GM18526 (cell line): ENCODE data around the gene PIGR.

Source experiments
- POLR2A ChIP-seq: IDR thresholded peaks from 3 replicates; pipeline ENCODE4 v1.6.1; 2011; ENCODE audit not compliant: insufficient read length; ENCODE audit errors: extremely low read depth

Gene PIGR

DNA sequence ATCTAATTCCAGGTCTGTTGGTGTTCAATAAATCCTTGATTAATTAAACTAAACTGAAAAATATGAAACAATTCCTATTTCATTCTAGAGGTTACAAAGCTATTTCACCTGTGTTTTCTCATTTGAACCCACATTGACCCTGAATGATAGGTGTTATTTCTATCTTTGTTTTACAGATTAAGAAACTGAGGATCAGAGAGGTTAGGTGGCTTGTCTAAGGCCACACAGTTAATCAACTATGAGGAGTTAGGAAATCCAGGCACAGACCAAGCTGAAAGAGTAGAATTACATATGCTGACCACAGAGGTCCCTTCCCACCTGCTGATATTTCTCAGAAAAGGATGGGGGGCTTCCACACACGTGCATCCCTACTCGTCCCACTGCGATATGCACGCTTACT, 487 bp downstream of the PIGR start:
- TF ChIP-seq POLR2A = no peak

DNA sequence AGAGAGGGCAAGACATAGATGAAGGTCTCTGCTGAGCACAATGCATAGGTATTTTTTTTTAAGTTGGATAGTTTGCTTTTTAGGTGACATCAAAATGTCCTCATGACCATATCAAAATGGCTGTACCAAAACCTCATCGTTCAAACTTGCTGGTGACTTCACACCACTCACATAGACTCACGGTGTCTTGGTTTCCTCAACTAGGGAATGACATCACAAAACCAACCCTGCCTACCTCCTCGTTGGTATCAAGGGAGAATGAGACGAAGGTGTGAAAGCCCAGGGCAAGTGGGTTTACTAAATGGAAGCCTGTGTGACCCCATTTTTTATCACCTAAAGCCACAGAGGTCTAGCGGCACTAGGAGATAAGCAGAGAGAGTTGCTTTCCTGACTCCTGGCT, 1.6 kb downstream of the PIGR start:
- TF ChIP-seq POLR2A = no peak

GRCh38 chr1:206941766-206942418, 4.4 kb downstream of the PIGR start:
- no peak for TF ChIP-seq POLR2A

DNA sequence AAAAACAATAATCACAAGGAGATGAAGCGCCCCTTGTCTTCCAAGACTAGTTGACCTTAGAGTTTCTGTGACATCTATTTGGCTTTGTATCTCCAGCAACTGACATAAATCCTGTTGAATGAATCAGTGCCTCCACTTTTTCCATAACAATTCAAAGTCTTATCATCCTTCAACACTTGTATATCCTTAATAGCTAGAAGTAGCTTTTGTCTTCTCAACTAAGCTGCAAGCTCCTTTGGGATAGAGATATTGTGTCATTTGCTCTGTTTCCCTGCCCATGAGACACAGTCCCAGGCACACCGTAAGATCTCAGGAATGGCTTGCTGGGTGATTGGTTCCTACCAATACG, 5.7 kb downstream of the PIGR start:
- TF ChIP-seq POLR2A = no peak

DNA sequence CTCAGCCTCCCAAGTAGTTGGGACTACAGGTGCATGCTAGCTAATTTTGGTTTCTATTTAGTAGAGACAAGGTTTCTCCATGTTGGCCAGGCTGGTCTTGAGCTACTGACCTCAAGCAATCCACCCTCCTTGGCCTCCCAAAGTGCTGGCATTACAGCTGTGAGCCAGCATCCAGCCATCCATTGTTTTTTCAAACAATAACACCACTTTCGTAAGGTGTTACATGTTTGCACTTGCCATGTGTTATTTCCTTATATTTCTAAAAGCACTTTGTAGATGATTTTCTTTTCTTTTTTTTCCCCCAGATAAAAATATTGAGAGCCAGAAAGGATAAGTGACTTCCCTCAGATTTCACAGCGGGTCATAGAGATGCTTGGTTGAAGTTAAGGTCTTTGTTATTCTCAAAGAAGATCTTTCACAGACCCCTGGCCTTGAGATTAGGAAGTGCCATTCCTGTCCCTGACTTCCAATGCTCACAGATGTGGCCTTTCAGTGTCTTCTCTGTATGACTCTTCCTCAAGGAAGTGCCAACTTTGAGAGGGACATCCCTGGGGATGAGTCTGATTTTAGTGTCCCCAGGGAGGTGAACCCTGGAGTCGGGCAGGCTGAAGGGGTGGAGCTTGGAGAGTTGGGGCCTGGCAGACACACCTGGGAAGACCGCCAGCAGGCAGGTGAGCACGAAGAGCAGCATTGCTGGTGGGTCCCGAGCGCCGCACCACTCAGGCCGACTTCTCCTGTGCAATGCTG, 6.3 kb downstream of the PIGR start:
- no peak for TF ChIP-seq POLR2A

- no peak for TF ChIP-seq POLR2A
Measured at GRCh38 chr1:206939131-206939530, 7.1 kb downstream of the PIGR start.

GRCh38 chr1:206937425-206937824, 8.8 kb downstream of the PIGR start:
- TF ChIP-seq POLR2A = no peak

GRCh38 chr1:206935491-206936067, 10.7 kb downstream of the PIGR start:
- no peak for TF ChIP-seq POLR2A

DNA sequence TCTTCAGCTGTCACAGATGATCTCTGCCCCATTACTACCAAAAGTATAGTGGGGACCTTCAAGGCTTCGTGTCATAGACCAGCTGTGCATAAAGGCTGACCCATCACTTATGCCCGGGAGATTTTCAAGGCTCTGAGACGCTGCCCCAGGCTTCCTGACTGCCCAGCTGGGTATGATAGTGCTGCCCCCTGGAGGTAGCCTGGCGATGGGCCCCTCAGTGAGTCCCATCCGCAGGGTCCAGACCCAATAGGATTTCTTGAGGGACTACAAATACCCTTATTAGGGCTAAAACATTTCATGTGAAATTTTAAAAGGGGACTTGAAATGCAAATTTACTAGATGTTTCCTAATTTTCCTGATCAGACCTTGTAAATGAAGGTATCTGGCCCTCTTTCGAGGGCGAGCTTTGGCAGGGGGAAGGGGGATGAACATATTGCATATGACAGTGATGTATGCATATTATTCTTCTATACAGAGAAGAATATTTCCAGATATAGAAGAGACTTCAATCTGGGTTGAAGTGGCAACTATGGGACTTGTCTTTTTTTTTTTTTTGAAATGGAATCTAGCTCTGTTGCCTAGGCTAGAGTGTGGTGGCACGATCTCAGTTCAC, 12.8 kb downstream of the PIGR start:
- TF ChIP-seq POLR2A = no peak

DNA sequence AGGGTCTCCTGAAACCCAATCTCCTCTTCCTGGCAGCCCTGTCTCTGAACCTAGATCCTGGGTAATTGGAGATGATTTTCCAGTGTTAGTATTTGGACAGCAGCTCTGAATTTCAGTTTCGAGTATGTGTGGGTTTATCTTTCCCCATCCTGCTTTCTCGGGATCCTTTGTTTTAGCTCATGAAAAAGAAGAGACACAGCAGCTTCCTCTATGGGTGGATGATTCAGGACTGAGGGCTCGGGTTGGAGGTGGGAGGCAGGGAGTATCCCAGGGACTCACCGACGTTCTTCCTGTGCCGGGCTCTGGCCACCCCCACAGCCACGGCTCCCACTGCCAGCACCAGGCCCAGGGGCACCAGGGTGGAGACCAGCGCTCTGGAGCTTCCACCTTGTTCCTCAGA, 14.1 kb downstream of the PIGR start:
- TF ChIP-seq POLR2A = no peak

DNA sequence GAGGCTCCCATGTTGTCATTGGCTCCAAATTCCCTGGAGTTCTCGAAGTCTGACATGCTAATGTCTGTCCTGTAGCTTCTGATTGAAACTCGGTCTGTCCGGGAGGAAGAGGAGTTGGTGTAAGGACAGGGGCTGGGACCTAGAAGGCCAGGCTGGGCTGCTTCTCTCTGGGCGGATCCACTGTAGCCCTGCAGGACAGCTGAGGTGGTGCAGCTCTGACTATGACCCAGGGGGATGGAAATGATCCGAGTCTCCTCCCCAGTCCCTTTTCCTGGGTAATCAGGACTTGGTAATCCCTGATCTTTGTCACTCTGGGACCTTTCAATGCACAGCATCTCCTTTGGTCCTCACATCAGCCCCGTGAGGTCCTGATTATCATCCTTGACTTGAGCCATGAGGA, 14.6 kb downstream of the PIGR start:
- no peak for TF ChIP-seq POLR2A

GRCh38 chr1:206930210-206930798, 16.0 kb downstream of the PIGR start:
- TF ChIP-seq POLR2A = peak; percentile 65

DNA sequence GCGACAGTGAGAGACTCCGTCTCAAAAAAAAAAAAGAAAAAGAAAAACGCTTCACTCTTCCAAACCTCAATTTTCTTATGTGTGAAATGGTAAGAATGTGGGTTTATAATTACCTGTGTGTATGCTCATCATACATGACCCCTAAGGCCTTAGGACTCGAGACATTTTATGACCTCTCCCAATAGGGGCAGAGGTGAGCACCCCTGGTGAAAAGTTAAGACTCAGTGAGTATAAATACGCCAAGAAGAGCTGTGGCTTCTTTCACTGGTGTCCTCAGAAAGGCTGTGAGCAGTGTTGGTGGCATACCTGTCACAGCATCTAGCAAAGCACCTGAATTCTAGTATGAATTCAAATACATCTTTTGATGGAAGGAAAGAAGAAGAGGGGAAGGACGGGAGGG, 16.7 kb downstream of the PIGR start:
- no peak for TF ChIP-seq POLR2A

GRCh38 chr1:206926286-206926685, 20.0 kb downstream of the PIGR start:
- TF ChIP-seq POLR2A = no peak

DNA sequence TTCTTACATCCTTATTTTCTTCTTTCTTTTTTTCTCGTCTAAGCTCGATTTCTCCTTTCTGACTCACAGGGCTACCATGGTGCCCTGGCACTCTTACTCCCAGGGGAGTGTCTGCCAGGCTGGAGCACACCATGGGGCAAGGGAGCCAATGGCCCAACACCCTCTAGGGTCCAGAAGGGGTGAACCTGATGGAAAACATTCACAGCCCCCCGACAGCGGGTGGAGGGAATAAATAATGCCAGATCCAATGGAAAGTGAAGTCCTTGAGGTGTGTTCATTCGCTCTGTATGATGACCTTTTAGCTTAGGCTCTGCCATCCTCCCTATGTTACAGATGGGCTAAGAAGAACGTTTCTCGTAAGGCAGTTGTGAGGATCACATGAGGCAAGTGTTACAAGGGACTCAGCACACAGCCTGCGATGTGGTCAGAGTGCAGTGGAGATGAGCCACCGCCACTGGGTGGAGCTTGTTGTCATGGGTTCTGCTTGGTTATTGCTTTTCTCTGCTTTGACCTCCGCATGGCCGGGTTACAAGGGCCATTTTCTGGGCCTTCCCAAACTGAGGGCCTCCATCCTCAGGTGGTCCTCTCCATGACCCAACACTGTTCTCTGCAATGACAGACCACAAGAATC, 21.0 kb downstream of the PIGR start:
- TF ChIP-seq POLR2A = peak; percentile 40
